H9 (cell line): ENCODE results near the gene VSTM2L. TPM values are rescaled to one million over a fixed set of nuclear protein-coding genes. Genes with fewer than 3 reads are reported as not detected.

ENCODE experiments used
- DNase-seq: peaks from one replicate; pipeline ENCODE4 v3.0.0-alpha.2; 2017
- H2AFZ ChIP-seq: one replicate; pipeline ENCODE4 v1.6.1; 2013; ENCODE audit warnings: mild to moderate bottlenecking, low read length, control low read depth, moderate library complexity
- H2AK5ac ChIP-seq: 2 replicates; pipeline ENCODE4 v1.6.1; 2013; ENCODE audit warnings: low read length, control low read depth, mixed read lengths; ENCODE audit not compliant: insufficient read length
- H2BK120ac ChIP-seq: one replicate; pipeline ENCODE4 v1.6.1; 2013; ENCODE audit warnings: low read depth, mild to moderate bottlenecking, low read length, control low read depth, inconsistent platforms; ENCODE audit not compliant: poor library complexity, severe bottlenecking
- H2BK12ac ChIP-seq: 2 replicates; pipeline ENCODE4 v1.6.1; 2013; ENCODE audit warnings: low read length, control low read depth, mixed read lengths, low read depth; ENCODE audit not compliant: insufficient read length
- H2BK15ac ChIP-seq: 2 replicates; pipeline ENCODE4 v1.6.1; 2013; ENCODE audit warnings: low read depth, low read length, control low read depth
- H2BK20ac ChIP-seq: one replicate; pipeline ENCODE4 v1.6.1; 2013; ENCODE audit warnings: low read depth, mild to moderate bottlenecking, low read length, control low read depth, inconsistent platforms; ENCODE audit not compliant: poor library complexity, severe bottlenecking
- H2BK5ac ChIP-seq: 2 replicates; pipeline ENCODE4 v1.6.1; 2013; ENCODE audit warnings: low read length, control low read depth, mixed read lengths; ENCODE audit not compliant: insufficient read length
- H3K14ac ChIP-seq: 2 replicates; pipeline ENCODE4 v1.6.1; 2013; ENCODE audit warnings: low read length, control low read depth; ENCODE audit not compliant: insufficient read depth
- H3K18ac ChIP-seq: 2 replicates; pipeline ENCODE4 v1.6.1; 2013; ENCODE audit warnings: low read depth, mild to moderate bottlenecking, mixed read lengths, low read length, control low read depth; ENCODE audit not compliant: insufficient read length
- H3K23ac ChIP-seq: 2 replicates; pipeline ENCODE4 v1.6.1; 2013; ENCODE audit warnings: low read length, control low read depth, mixed read lengths, low read depth; ENCODE audit not compliant: insufficient read length
- H3K23me2 ChIP-seq: 2 replicates; pipeline ENCODE4 v1.6.1; 2013; ENCODE audit warnings: low read depth, mild to moderate bottlenecking, mixed read lengths, low read length, control low read depth; ENCODE audit not compliant: insufficient read length, poor library complexity, severe bottlenecking
- H3K27ac ChIP-seq: 2 replicates; pipeline ENCODE4 v1.5.1; 2013; ENCODE audit warnings: low read length, control low read depth, mixed read lengths, low read depth; ENCODE audit not compliant: insufficient read length
- H3K27me3 ChIP-seq: 2 replicates; pipeline ENCODE4 v1.6.1; 2013; ENCODE audit warnings: low read length, control low read depth, inconsistent platforms; ENCODE audit not compliant: insufficient read depth
- H3K4ac ChIP-seq: 2 replicates; pipeline ENCODE4 v1.6.1; 2013; ENCODE audit warnings: low read depth, mild to moderate bottlenecking, control low read depth, inconsistent platforms, low read length, moderate library complexity
- H3K4me1 ChIP-seq: 2 replicates; pipeline ENCODE4 v1.6.1; 2013; ENCODE audit warnings: low read length, control low read depth, inconsistent platforms; ENCODE audit not compliant: insufficient read depth
- H3K4me2 ChIP-seq: 2 replicates; pipeline ENCODE4 v1.6.1; 2013; ENCODE audit warnings: low read length, control low read depth, mixed read lengths; ENCODE audit not compliant: insufficient read length, insufficient read depth
- H3K56ac ChIP-seq: 2 replicates; pipeline ENCODE4 v1.6.1; 2013; ENCODE audit warnings: low read depth, mild to moderate bottlenecking, mixed read lengths, low read length, control low read depth; ENCODE audit not compliant: insufficient read length
- H3K79me1 ChIP-seq: 2 replicates; pipeline ENCODE4 v1.6.1; 2013; ENCODE audit warnings: low read depth, mild to moderate bottlenecking, moderate library complexity, low read length, control low read depth, inconsistent platforms; ENCODE audit not compliant: insufficient read depth, poor library complexity, severe bottlenecking
- H3K79me2 ChIP-seq: 2 replicates; pipeline ENCODE4 v1.6.1; 2013; ENCODE audit warnings: low read length, control low read depth, inconsistent platforms; ENCODE audit not compliant: insufficient read depth
- H3K9ac ChIP-seq: 2 replicates; pipeline ENCODE4 v1.6.1; 2013; ENCODE audit warnings: low read length, control low read depth, mixed read lengths; ENCODE audit not compliant: insufficient read length; ENCODE audit errors: extremely low read depth
- H3K9me3 ChIP-seq: one replicate; pipeline ENCODE4 v1.6.1; 2013; ENCODE audit warnings: low read depth, low read length, inconsistent platforms; ENCODE audit not compliant: control insufficient read depth
- H3T11ph ChIP-seq: one replicate; pipeline ENCODE4 v1.6.1; 2013; ENCODE audit warnings: mild to moderate bottlenecking, low read length, control low read depth, inconsistent platforms
- H4K20me1 ChIP-seq: one replicate; pipeline ENCODE4 v1.6.1; 2013; ENCODE audit not compliant: control insufficient read depth, insufficient read length, insufficient read depth
- H4K5ac ChIP-seq: 2 replicates; pipeline ENCODE4 v1.6.1; 2013; ENCODE audit warnings: low read depth, mild to moderate bottlenecking, mixed read lengths, low read length, control low read depth; ENCODE audit not compliant: insufficient read length
- H4K8ac ChIP-seq: replicated peaks from 2 replicates; pipeline ENCODE4 v1.6.1; 2013; ENCODE audit warnings: low read length, control low read depth, mixed read lengths, low read depth; ENCODE audit not compliant: insufficient read length
- H4K91ac ChIP-seq: 2 replicates; pipeline ENCODE4 v1.6.1; 2013; ENCODE audit warnings: low read depth, mild to moderate bottlenecking, moderate library complexity, mixed read lengths, low read length, control low read depth; ENCODE audit not compliant: insufficient read length
- H3K27ac Mint-ChIP-seq, 3 experiments: 2 replicates in 2 of 3; 3 replicates in 1 of 3; pipeline ENCODE4 v1.8.0; 2020 to 2021; ENCODE audit warnings: mixed read lengths in 3 of 3, mild to moderate bottlenecking in 1 of 3, moderate library complexity in 1 of 3
- H3K27me3 Mint-ChIP-seq: 2 replicates; pipeline ENCODE4 v1.8.0; 2021; ENCODE audit warnings: low read depth, mild to moderate bottlenecking, moderate library complexity, mixed read lengths
- H3K36me3 Mint-ChIP-seq, 3 experiments: 2 replicates in 2 of 3; 3 replicates in 1 of 3; pipeline ENCODE4 v1.8.0; 2020 to 2021; ENCODE audit warnings: low read depth in 3 of 3, mixed read lengths in 3 of 3; ENCODE audit not compliant: insufficient read depth in 1 of 3
- H3K4me1 Mint-ChIP-seq, 2 experiments: 2 replicates each; pipeline ENCODE4 v1.8.0; 2020; ENCODE audit warnings: mixed read lengths in 2 of 2
- H3K4me3 Mint-ChIP-seq, 2 experiments: 2 replicates in 1 of 2; 3 replicates in 1 of 2; pipeline ENCODE4 v1.8.0; 2020 to 2021; ENCODE audit warnings: mild to moderate bottlenecking in 2 of 2, mixed read lengths in 2 of 2, moderate library complexity in 1 of 2
- H3K9me3 Mint-ChIP-seq, 2 experiments: 2 replicates in 1 of 2; 3 replicates in 1 of 2; pipeline ENCODE4 v1.8.0; 2020; ENCODE audit warnings: mild to moderate bottlenecking in 2 of 2, mixed read lengths in 2 of 2, moderate library complexity in 1 of 2
- WGBS: extraction: QIAGEN DNeasy Blood & Tissue Kit; methylation state at CpG from one replicate; pipeline ENCODE4 v1.1.7; 2013; ENCODE audit warnings: missing lambda C conversion rate, low lambda C conversion rate, mixed read lengths; ENCODE audit not compliant: insufficient read length; ENCODE audit errors: extremely low coverage; 5-methylcytosine and 5-hydroxymethylcytosine counted together
- total RNA-seq: library from RNA; stranded (reverse); gene quantifications from 2 replicates; pipeline ENCODE4 v1.2.1, GENCODE V29; 2021
- TF ChIP-seq, protein P1 (sequence below): fragments of 200-600 bp; sonication (generic); conservative IDR thresholded peaks from 3 replicates; pipeline ENCODE4 v1.8.0; 2021; ENCODE audit warnings: antibody characterized with exemption, mild to moderate bottlenecking

VSTM2L gene
- total RNA-seq, 1 experiment from 2014 or later = 2.1 TPM

DNA sequence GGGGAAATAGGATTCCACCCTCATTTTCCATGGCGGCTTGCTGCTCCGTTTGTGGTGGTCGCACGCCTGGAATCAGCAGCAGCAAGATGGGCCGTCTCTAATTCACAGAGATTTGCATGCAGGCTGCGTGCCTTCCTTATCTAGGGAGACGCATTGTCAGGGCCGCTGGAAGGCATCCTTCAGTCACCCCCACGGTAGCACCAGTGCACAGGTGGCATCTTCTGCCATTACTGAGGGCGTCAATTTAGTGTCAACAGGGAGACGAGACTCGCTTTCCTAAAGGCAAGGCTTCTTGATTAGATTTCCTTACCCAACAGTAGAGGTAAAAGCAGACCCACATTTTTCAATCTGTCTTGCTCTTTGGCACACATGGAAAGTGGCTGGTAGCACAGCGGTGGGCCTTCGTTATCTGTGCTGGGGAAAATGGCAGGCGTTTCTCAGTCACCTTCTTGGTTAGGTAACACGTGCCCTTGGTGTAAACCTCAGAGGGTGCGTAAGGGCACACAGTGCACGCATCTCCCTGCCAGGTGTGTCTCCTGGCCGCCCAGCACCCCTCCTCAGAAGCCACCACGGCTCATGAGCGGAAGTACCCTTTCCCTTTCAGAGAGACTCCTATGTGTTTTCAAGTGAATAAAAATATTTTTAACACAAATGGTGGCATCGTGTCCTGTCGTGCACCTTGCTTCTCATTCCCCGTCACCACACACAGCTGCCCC, 27.3 kb upstream of the VSTM2L start:
- no peak overlapping the region for H2AFZ ChIP-seq
- Mint-ChIP-seq H3K4me3 (no peak overlapping the region), H3K36me3 (peaks cover 3 to 20% (median 10%) of the 10 kb centered on the region in 3 experiments; a peak in 5 of 7 replicates), H3K9me3 (no peaks in the 10 kb centered on the region), H3K27me3 (no peaks in the 10 kb centered on the region), H3K4me1 (peaks cover 0 to 10% of the 10 kb centered on the region in 2 experiments; a peak in 2 of 4 replicates), H3K27ac (no peak overlapping the region; a peak in 1 of 7 replicates)
- no peak overlapping the region for H3K14ac ChIP-seq
- H3K56ac ChIP-seq = no peak overlapping the region
- H2BK120ac ChIP-seq = no peak overlapping the region
- no peaks in the 10 kb centered on the region for H3K23me2 ChIP-seq
- WGBS = no CpG with 5 or more reads among the region's 24 CpGs
- H2BK12ac ChIP-seq = no peak overlapping the region
- no peak overlapping the region for H3K23ac ChIP-seq
- no peak overlapping the region for H3T11ph ChIP-seq
- TF ChIP-seq, protein P1, sequence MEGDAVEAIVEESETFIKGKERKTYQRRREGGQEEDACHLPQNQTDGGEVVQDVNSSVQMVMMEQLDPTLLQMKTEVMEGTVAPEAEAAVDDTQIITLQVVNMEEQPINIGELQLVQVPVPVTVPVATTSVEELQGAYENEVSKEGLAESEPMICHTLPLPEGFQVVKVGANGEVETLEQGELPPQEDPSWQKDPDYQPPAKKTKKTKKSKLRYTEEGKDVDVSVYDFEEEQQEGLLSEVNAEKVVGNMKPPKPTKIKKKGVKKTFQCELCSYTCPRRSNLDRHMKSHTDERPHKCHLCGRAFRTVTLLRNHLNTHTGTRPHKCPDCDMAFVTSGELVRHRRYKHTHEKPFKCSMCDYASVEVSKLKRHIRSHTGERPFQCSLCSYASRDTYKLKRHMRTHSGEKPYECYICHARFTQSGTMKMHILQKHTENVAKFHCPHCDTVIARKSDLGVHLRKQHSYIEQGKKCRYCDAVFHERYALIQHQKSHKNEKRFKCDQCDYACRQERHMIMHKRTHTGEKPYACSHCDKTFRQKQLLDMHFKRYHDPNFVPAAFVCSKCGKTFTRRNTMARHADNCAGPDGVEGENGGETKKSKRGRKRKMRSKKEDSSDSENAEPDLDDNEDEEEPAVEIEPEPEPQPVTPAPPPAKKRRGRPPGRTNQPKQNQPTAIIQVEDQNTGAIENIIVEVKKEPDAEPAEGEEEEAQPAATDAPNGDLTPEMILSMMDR = no peak
- H2AK5ac ChIP-seq = no peak overlapping the region
- no peaks in the 10 kb centered on the region for H3K9me3 ChIP-seq
- no peak overlapping the region for H3K4ac ChIP-seq
- H3K4me1 ChIP-seq = no peaks in the 10 kb centered on the region
- H2BK20ac ChIP-seq = no peak overlapping the region
- no peaks in the 10 kb centered on the region for H3K79me2 ChIP-seq
- no peak for DNase-seq
- H3K9ac ChIP-seq = no peak overlapping the region
- no peak overlapping the region for H3K27ac ChIP-seq
- peaks cover 3% of the 10 kb centered on the region for H4K20me1 ChIP-seq
- H4K8ac ChIP-seq = no peak overlapping the region
- H4K5ac ChIP-seq = no peak overlapping the region
- H4K91ac ChIP-seq = no peak overlapping the region
- H2BK5ac ChIP-seq = no peak overlapping the region
- no peak overlapping the region for H3K4me2 ChIP-seq
- no peaks in the 10 kb centered on the region for H3K79me1 ChIP-seq
- no peak overlapping the region for H2BK15ac ChIP-seq
- no peak overlapping the region for H3K18ac ChIP-seq
- no peaks in the 10 kb centered on the region for H3K27me3 ChIP-seq
